ENCODE results near the gene MAPT.

MAPT gene

DNA sequence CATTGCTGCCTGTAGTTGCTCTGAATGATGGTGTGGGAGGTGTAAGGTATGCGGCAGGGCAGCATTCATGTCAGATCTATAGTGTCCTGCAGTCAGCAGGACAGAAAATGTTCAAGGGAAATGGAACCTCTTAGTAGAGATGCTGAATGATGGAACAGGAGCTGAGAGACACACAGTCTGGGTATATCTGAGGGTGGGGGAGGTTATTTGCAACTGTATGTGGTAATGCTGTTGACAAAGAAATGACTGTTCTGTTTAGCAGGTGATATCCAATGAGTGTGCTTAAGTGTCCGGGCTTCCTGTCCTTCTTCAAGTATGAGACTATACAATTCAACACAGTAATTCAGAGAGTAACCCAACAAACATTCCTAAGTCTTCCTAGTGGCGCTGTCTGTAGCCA lies 151.3 kb downstream of the MAPT start:
- Mint-ChIP-seq H3K9me3 (no peaks in the 10 kb centered on the region), H3K27ac (peak overlapping the region; percentile 92), H3K36me3 (ENCODE audit: low read depth) (peaks cover 74% of the 10 kb centered on the region), H3K27me3 (ENCODE audit: low read depth, poor library complexity) (no peaks in the 10 kb centered on the region), H3K4me1 (peaks cover 8% of the 10 kb centered on the region), H3K4me3 (no peak overlapping the region)
- no peak for TF ChIP-seq CTCF (IDR thresholded peaks at IDR 0.05)
- no peak for DNase-seq

DNA sequence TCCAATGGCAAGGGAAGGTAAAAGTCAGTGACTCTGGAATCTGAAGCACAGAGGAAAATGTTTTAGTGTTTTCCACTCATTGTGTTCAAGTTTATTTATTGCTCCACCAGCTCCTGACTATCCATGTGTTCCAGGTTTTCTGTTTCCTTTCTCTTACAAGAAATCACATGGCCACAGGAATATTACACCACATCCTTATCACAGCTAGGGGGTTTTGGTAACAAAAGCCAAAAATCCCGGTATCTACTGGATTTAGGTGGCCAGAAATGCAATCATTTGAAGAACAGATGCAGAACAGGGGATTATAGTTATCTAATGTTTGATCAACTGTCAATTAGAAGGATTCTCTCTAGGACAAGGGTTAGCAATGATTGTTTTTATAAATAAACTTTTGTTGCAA lies 152.6 kb downstream of the MAPT start:
- DNase-seq, result no peak
- Mint-ChIP-seq H3K4me1 (peaks cover 8% of the 10 kb centered on the region), H3K27ac (no peak overlapping the region), H3K27me3 (ENCODE audit: low read depth, poor library complexity) (no peaks in the 10 kb centered on the region), H3K9me3 (no peaks in the 10 kb centered on the region), H3K36me3 (ENCODE audit: low read depth) (peaks cover 79% of the 10 kb centered on the region), H3K4me3 (no peak overlapping the region)
- no peak for TF ChIP-seq CTCF (IDR thresholded peaks at IDR 0.05)

DNA sequence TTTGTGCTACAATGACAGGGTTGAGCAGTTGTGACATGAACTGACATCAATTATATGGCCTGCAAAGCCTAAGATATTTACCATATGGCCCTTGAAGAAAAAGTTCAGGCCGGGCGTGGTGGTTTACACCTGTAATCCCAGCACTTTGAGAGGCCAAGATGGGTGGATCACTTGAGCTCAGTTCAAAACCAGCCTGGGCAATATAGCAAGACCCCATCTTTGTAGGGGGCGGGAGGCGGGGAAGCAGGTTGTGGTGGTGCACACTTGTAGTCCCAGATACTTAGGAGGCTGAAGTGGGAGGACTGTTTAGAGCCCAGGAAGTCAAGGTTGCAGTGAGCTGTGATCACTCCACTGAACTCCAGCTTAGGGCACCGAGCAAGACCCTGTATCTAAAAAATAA lies 153.0 kb downstream of the MAPT start:
- H3K4me3 Mint-ChIP-seq, result no peak overlapping the region
- H3K27me3 Mint-ChIP-seq (ENCODE audit: low read depth, poor library complexity), result no peaks in the 10 kb centered on the region
- H3K27ac Mint-ChIP-seq, result no peak overlapping the region
- TF ChIP-seq CTCF (IDR thresholded peaks at IDR 0.05), result no peak
- no peaks in the 10 kb centered on the region for H3K9me3 Mint-ChIP-seq
- peaks cover 8% of the 10 kb centered on the region for H3K4me1 Mint-ChIP-seq
- no peak for DNase-seq
- peaks cover 83% of the 10 kb centered on the region for H3K36me3 Mint-ChIP-seq (ENCODE audit: low read depth)

DNA sequence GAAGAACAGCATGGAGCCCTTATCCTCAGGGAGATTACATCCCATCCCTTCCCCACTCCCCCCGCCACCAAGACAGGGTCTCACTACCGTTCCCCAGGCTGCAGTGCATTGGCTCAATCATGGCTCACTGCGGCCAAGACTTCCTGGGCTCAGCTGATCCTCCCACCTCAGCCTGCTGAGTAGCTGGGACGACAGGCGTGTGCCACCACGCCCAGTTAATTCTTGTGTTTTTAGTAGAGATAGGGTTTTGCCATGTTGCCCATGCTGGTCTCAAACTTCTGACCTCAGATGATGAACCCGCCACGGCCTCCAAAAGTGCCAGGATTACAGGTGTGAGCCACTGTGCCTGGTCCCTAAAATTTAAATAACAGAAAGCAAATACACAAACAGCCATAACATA lies 153.5 kb downstream of the MAPT start:
- TF ChIP-seq CTCF (IDR thresholded peaks at IDR 0.05), result no peak
- Mint-ChIP-seq H3K4me1 (peaks cover 8% of the 10 kb centered on the region), H3K36me3 (ENCODE audit: low read depth) (peaks cover 84% of the 10 kb centered on the region), H3K9me3 (no peaks in the 10 kb centered on the region), H3K27me3 (ENCODE audit: low read depth, poor library complexity) (no peaks in the 10 kb centered on the region), H3K27ac (no peak overlapping the region), H3K4me3 (no peak overlapping the region)
- no peak for DNase-seq

- TF ChIP-seq CTCF (IDR thresholded peaks at IDR 0.05), result no peak
- no peak for DNase-seq
- H3K4me1 Mint-ChIP-seq, result peaks cover 8% of the 10 kb centered on the region
- H3K27ac Mint-ChIP-seq, result peak overlapping the region; percentile 8
- peaks cover 83% of the 10 kb centered on the region for H3K36me3 Mint-ChIP-seq (ENCODE audit: low read depth)
- H3K4me3 Mint-ChIP-seq, result no peak overlapping the region
- H3K9me3 Mint-ChIP-seq, result peaks cover 6% of the 10 kb centered on the region
- H3K27me3 Mint-ChIP-seq (ENCODE audit: low read depth, poor library complexity), result no peaks in the 10 kb centered on the region
Observed at GRCh38 chr17:46049656-46050055, 155.3 kb downstream of the MAPT start.

DNA sequence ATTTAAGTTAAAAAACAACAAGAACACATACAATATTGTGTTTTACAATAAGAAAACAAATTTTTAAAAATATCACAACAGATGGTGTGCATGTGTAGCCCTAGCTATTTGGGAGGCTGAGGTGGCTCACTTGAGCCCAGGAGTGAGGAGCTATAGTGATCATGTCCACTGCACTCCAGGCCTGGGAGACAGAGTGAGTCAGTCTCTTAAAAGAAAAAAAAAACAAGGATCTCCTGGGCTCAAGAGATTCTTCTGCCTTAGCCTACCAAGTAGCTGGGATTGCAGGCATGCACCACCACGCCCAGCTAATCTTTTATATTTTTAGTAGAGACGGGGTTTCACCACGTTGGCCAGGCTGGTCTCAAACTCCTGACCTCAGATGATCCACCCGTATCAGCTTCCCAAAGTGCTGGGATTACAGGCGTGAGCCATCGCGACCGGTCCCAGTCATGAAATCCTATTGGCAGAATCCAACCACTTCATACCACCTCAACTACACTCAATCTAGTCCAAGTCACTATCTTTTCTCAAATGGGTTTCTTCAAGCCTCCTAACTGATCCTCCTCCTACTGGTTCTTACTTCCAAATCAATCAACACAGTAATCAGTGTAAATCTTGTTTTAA lies 159.7 kb downstream of the MAPT start:
- no peaks in the 10 kb centered on the region for H3K27me3 Mint-ChIP-seq (ENCODE audit: low read depth, poor library complexity)
- H3K36me3 Mint-ChIP-seq (ENCODE audit: low read depth), result peaks cover 80% of the 10 kb centered on the region
- H3K9me3 Mint-ChIP-seq, result peaks cover 6% of the 10 kb centered on the region
- no peak for DNase-seq
- H3K4me1 Mint-ChIP-seq, result no peaks in the 10 kb centered on the region
- no peak overlapping the region for H3K27ac Mint-ChIP-seq
- no peak for TF ChIP-seq CTCF (IDR thresholded peaks at IDR 0.05)
- H3K4me3 Mint-ChIP-seq, result no peak overlapping the region
